A549 (cell line): Measurements from ENCODE around the gene ACSS3. TPM values are rescaled to one million over a fixed set of nuclear protein-coding genes. Genes with fewer than 3 reads are reported as not detected.

ENCODE experiments used
- ATAC-seq, 2 experiments: fragments of 200-7000 bp in 1 of 2; fragments of >200 bp in 1 of 2; cut with Nextera tagmentation in 1 of 2; cut with Tn5 transposase in 1 of 2; 3 replicates each; pipeline versions ENCODE4 v1.8.0 to v1.9.1; 2018 to 2020; ENCODE audit warnings: mild to moderate bottlenecking in 1 of 2, moderate library complexity in 1 of 2
- CTCF ChIA-PET: fragments of 300-600 bp; sonication (Branson Sonifier 250); formaldehyde crosslinking; extraction: SDS; loops from one replicate; lab custom pipeline; 2021; ENCODE audit warnings: antibody characterized with exemption, inconsistent platforms; lab: Yijun Ruan, JAX
- POLR2A ChIA-PET: fragments of 350-600 bp; formaldehyde crosslinking; extraction: SDS; loops from one replicate; lab custom pipeline; 2021; ENCODE audit warnings: antibody characterized with exemption, inconsistent platforms; lab: Yijun Ruan, JAX
- DNase-seq, 2 experiments: peaks; one replicate each; pipeline versions ENCODE4 v3.0.0 to v3.0.0-alpha.2; 2011 to 2016; ENCODE audit warnings: low read depth in 1 of 2, low spot score in 1 of 2
- FAIRE-seq: peaks from 2 replicates; lab custom pipeline; 2011; peaks lifted over from hg19 to GRCh38; lab: Jason Lieb, UNC
- H3K27ac ChIP-seq, 2 experiments: fragments of >200 bp; sonication (Bioruptor Twin); formaldehyde crosslinking; 3 replicates each; pipeline ENCODE4 v1.5.1; 2016 to 2017
- H3K4me1 ChIP-seq: fragments of >200 bp; sonication (Bioruptor Twin); formaldehyde crosslinking; 3 replicates; pipeline ENCODE4 v1.6.1; 2016
- H3K4me2 ChIP-seq: fragments of >200 bp; sonication (Bioruptor Twin); formaldehyde crosslinking; 3 replicates; pipeline ENCODE4 v1.6.1; 2016
- H3K4me3 ChIP-seq: fragments of >200 bp; sonication (Bioruptor Twin); formaldehyde crosslinking; 3 replicates; pipeline ENCODE4 v1.5.1; 2016
- H3K9me3 ChIP-seq: fragments of >200 bp; sonication (Bioruptor Twin); formaldehyde crosslinking; 3 replicates; pipeline ENCODE4 v1.6.1; 2016
- BHLHE40 ChIP-seq: IDR thresholded peaks from 2 replicates; pipeline ENCODE4 v1.6.1; 2012; ENCODE audit warnings: low read depth, low read length, inconsistent platforms
- CBX2 ChIP-seq: fragments of 200-600 bp; sonication (generic); IDR thresholded peaks from 2 replicates; pipeline ENCODE4 v1.6.1; 2016; ENCODE audit warnings: low read depth, mild to moderate bottlenecking, borderline replicate concordance
- CBX8 ChIP-seq: fragments of 200-600 bp; sonication (generic); IDR thresholded peaks from 2 replicates; pipeline ENCODE4 v1.6.1; 2016
- CHD4 ChIP-seq: fragments of 200-600 bp; sonication (generic); IDR thresholded peaks from 2 replicates; pipeline ENCODE4 v1.6.1; 2016; ENCODE audit warnings: antibody characterized with exemption, mild to moderate bottlenecking, borderline replicate concordance
- EHF ChIP-seq: fragments of 250-450 bp; sonication (Bioruptor Pico); IDR thresholded peaks from 2 replicates; pipeline ENCODE4 v1.5.0; 2020; ENCODE audit warnings: mild to moderate bottlenecking
- FOSL2 ChIP-seq, 2 experiments: fragments of 450-650 bp in 1 of 2; fragments of >200 bp in 1 of 2; sonication (Bioruptor Twin) in 1 of 2; formaldehyde crosslinking; IDR thresholded peaks; 2 replicates each; pipeline versions ENCODE4 v1.5.0 to v1.6.1; 2016 to 2020; ENCODE audit warnings: mild to moderate bottlenecking in 1 of 2, moderate library complexity in 1 of 2
- FOXS1 ChIP-seq: fragments of 250-450 bp; sonication (Bioruptor Pico); IDR thresholded peaks from 2 replicates; pipeline ENCODE4 v1.5.0; 2020; ENCODE audit warnings: mild to moderate bottlenecking, moderate library complexity
- HDAC2 ChIP-seq: fragments of 200-600 bp; sonication (generic); IDR thresholded peaks from 2 replicates; pipeline ENCODE4 v1.6.1; 2016
- HEYL ChIP-seq: fragments of 250-450 bp; sonication (Bioruptor Pico); IDR thresholded peaks from 2 replicates; pipeline ENCODE4 v1.8.0; 2021; ENCODE audit warnings: mild to moderate bottlenecking, moderate library complexity
- HMGXB4 ChIP-seq: fragments of 250-450 bp; sonication (Bioruptor Pico); IDR thresholded peaks from 2 replicates; pipeline ENCODE4 v1.5.0; 2021; ENCODE audit warnings: mild to moderate bottlenecking, moderate library complexity, borderline replicate concordance
- HOXB13 ChIP-seq: fragments of 250-450 bp; sonication (Bioruptor Pico); IDR thresholded peaks from 2 replicates; pipeline ENCODE4 v1.5.0; 2020; ENCODE audit warnings: low read depth, mild to moderate bottlenecking, moderate library complexity
- MAX ChIP-seq: IDR thresholded peaks from 2 replicates; pipeline ENCODE4 v1.6.1; 2012
- MAZ ChIP-seq: fragments of 150-350 bp; IDR thresholded peaks from 2 replicates; pipeline ENCODE4 v1.6.1; 2014; ENCODE audit warnings: antibody characterized with exemption, low read depth, low read length, borderline replicate concordance
- PBX3 ChIP-seq: IDR thresholded peaks from 2 replicates; pipeline ENCODE4 v1.6.1; 2012
- POLR2A ChIP-seq: IDR thresholded peaks from 2 replicates; pipeline ENCODE4 v1.6.1; 2012; ENCODE audit warnings: mild to moderate bottlenecking, low read length
- POLR2AphosphoS2 ChIP-seq: conservative IDR thresholded peaks from 2 replicates; pipeline ENCODE4 v1.6.1; 2012; ENCODE audit warnings: low read length, improper control_type of control experiment, inconsistent platforms
- RAD21 ChIP-seq, 2 experiments: fragments of >200 bp in 1 of 2; sonication (Bioruptor Twin) in 1 of 2; formaldehyde crosslinking in 1 of 2; IDR thresholded peaks in 1 of 2; conservative IDR thresholded peaks in 1 of 2; 2 replicates in 1 of 2; 3 replicates in 1 of 2; pipeline ENCODE4 v1.6.1; 2012 to 2018; ENCODE audit warnings: inconsistent platforms in 1 of 2
- RCOR1 ChIP-seq: fragments of 150-350 bp; IDR thresholded peaks from 2 replicates; pipeline ENCODE4 v1.6.1; 2014; ENCODE audit warnings: antibody characterized with exemption, low read length, low read depth
- REST ChIP-seq: fragments of 200-600 bp; sonication (generic); IDR thresholded peaks from 2 replicates; pipeline ENCODE4 v1.6.1; 2016; ENCODE audit warnings: antibody characterized with exemption, mild to moderate bottlenecking, moderate library complexity
- RFX5 ChIP-seq: fragments of 450-650 bp; IDR thresholded peaks from 2 replicates; pipeline ENCODE4 v1.7.1; 2014; ENCODE audit warnings: antibody characterized with exemption, mild to moderate bottlenecking, moderate library complexity
- TFCP2L1 ChIP-seq: fragments of 250-450 bp; sonication (Bioruptor Pico); IDR thresholded peaks from 2 replicates; pipeline ENCODE4 v1.5.0; 2021; ENCODE audit warnings: mild to moderate bottlenecking
- TP53 ChIP-seq: fragments of 250-450 bp; sonication (Bioruptor Pico); IDR thresholded peaks from 2 replicates; pipeline ENCODE4 v1.5.0; 2021; ENCODE audit warnings: mild to moderate bottlenecking, moderate library complexity
- ZFP36 ChIP-seq: fragments of 450-650 bp; IDR thresholded peaks from 2 replicates; pipeline ENCODE4 v1.6.1; 2014; ENCODE audit warnings: borderline replicate concordance; ENCODE audit not compliant: partially characterized antibody
- WGBS: methylation state at CpG from one replicate; pipeline ENCODE4 v1.1.6; 2017; ENCODE audit errors: missing lambda C conversion rate; 5-methylcytosine and 5-hydroxymethylcytosine counted together
- polyA plus RNA-seq, 4 experiments: library from polyadenylated mRNA; depleted of rRNA in 3 of 4; stranded (reverse); fragments of >200 nt; fragmentation: RNase III in 1 of 4; extraction: RNeasy Plus Mini Kit Qiagen cat#74134 plus additional on column Dnase treatment in 1 of 4; gene quantifications; 2 replicates in 3 of 4; 3 replicates in 1 of 4; pipeline ENCODE4 v1.2.3, GENCODE V29; 2011 to 2017

The ACSS3 gene
- polyA plus RNA-seq, 2 of the 4 experiments (the other 2 are of a cell fraction): 0.06 to 0.34 TPM

GRCh38 chr12:81252228-81252627 lies 174.3 kb downstream of the ACSS3 start:
- no peaks in the 10 kb centered on the region for H3K9me3 ChIP-seq
- DNase-seq (no peak), FAIRE-seq (no peak), ATAC-seq (no peak)
- 57% methylated on average over 3 of the region's 3 CpGs for WGBS
- TF ChIP-seq FOSL2 (IDR thresholded peaks at IDR 0.05) (no peak), FOSL2 (CRISPR knock-in tag; IDR thresholded peaks at IDR 0.05) (no peak), FOXS1 (no peak), PBX3 (no peak), CHD4 (no peak), RFX5 (no peak)
- no peak overlapping the region for H3K4me2 ChIP-seq
- ChIA-PET POLR2A (no interaction called here), CTCF (no interaction called here)
- H3K4me3 ChIP-seq: no peak overlapping the region
- no peaks in the 10 kb centered on the region for H3K4me1 ChIP-seq
- H3K27ac ChIP-seq: no peak overlapping the region

- FAIRE-seq: no peak
Observed at GRCh38 chr12:81253360-81253759, 175.5 kb downstream of the ACSS3 start.

More at GRCh38 chr12:81253360-81253759, 175.5 kb downstream of the ACSS3 start:
- no peak overlapping the region for H3K27ac ChIP-seq
- TF ChIP-seq CBX2 (no peak), MAZ (no peak), RFX5 (no peak), EHF (no peak), RCOR1 (no peak), TFCP2L1 (CRISPR knock-in tag) (no peak), HMGXB4 (CRISPR knock-in tag) (no peak), HDAC2 (no peak), HOXB13 (CRISPR knock-in tag) (no peak), ZFP36 (no peak), POLR2A (no peak), TP53 (CRISPR knock-in tag) (no peak), RAD21 (conservative IDR thresholded peaks at IDR 0.05 in 1 of 2, IDR thresholded peaks at IDR 0.05 in 1 of 2) (no peak), BHLHE40 (no peak), POLR2AphosphoS2 (no peak), REST (no peak), HEYL (CRISPR knock-in tag) (no peak), CBX8 (no peak), FOXS1 (no peak), MAX (no peak)
- no peak overlapping the region for H3K4me3 ChIP-seq
- WGBS: 15% methylated on average over 3 of the region's 3 CpGs
- ChIA-PET POLR2A (no interaction called here), CTCF (no interaction called here)
- H3K4me2 ChIP-seq: no peak overlapping the region
- ATAC-seq: no peak
- no peak for DNase-seq
- no peaks in the 10 kb centered on the region for H3K9me3 ChIP-seq
- H3K4me1 ChIP-seq: no peaks in the 10 kb centered on the region
